Activated T-cell treated with anti-CD3 and anti-CD28 coated beads for 4 hours (primary cell): ENCODE data around the gene GOLPH3.
A peak's percentile ranks its signal among the peaks of the same experiment; 100 is the strongest.

Experiments used
- DNase-seq: peaks from one replicate; pipeline ENCODE4 v3.0.0-alpha.2; 2020

Gene GOLPH3

DNA sequence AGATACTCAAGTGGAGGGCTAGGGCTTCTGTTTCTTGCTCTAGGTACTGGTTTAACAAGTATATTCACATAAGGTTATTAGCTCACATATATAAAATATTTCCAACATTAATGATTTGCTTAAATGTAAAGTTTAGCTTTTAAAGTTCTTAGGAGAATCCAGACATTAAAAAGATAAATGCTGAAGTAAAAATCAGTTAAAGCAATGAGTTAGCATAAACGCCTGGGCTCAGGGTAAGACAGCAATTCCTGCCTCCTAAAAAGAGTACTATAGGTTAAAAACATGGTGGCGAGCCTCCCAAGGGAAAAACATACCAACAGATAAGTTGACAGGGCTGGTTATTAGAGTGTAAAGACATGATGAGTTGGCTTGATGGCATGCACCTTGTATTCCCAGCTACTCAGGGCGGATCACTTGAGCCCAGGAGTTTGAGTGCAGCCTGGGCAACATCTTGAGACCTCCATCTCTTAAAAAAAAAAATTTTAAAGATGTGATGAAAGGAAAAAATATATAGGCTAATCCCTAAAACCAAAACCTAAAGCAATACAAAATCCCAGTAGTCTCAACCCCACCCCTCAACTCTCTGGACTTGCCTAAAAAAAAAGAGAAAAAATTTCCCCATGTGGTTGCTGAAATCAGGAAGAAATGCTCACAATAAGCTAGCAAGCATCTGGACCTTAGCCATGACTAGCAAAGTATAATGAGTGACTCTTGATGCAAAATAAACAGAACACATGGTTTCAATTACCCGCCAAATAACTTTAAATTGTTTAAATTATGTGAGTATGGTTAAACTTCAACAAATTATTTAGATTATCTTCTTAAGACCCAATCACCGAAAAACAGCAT is 3.6 kb downstream of the GOLPH3 start:
- DNase-seq, result no peak

DNA sequence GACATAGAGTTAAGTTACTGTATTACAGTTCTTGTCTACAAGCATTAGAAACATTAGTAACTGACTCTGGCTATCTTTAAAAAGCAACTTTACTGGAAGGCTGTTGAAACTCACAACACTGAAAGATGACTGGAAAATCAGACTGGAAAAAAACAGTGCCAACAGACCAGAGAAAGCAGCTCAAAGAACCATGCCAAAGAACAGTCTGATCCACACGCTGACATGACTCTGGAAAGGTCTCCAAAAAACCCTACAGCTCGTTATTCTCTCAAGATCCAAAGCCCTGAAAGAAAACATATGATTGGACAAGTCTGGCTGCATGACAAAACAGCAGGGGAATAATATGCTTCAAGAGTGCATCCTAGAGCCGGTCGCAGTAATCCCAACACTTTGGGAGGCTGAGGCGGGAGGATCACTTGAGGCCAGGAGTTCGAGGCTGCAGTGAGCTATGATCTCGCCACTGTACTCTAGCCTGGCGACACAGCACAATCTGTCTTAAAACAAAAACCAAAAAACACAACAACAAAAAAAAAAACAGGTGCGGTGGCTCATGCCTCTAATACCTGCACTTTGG is 5.6 kb downstream of the GOLPH3 start:
- DNase-seq, result no peak

DNA sequence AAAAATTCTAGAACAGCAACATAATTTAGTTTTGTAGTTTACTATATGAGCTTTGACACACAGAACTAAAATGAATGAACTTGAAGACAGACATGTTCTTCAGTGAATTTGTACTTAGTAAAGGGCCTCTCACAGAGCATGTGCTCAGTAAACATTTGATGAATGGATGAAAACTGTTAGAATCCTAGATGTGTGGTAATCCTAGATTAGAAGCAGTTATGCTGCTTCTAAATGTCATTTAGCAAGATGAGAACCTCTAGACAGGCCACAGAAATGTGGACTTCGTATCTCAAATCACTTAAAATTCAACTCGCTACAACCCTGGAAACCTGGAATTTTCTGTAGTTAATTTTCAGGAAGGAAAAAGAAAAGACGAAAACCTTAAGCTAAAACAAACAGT is 8.5 kb downstream of the GOLPH3 start:
- no peak for DNase-seq

DNA sequence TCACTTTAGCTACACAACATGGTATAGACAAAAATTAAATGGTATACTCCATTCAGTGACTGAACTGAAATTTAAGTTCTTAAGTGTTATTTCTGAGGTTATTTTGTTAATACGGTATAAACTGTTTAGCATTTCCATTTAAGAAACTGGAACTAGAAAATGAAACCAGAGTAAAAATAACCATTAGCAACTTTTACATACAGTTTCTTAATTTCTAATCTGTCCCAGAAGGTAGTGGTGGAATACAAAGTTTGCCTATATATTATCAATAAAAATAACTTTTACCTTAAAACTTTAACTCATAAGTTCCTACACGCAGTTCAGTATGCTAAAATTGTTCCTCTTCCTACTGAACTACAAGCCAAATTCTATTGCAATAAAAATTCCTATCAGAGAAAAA is 10.3 kb downstream of the GOLPH3 start:
- DNase-seq, result no peak

DNA sequence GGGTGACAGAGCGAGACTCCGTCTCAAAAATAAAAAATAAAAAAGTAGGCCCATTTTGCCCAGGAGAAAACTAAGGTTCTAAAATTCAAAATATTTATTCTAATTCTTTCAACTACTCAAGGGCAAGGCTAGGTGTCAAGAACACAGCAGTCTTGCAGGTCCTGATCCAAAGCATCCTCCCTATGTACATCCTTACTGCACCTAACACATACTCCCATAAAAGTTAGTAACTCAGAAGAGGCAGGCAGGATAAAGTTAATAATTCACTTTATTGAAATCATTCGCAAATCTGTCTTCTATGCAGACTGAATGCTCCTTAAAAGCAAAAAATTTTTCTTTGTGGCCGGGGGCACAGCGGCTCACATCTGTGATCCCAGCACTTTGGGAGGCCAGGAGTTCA is 11.1 kb downstream of the GOLPH3 start:
- no peak for DNase-seq

DNA sequence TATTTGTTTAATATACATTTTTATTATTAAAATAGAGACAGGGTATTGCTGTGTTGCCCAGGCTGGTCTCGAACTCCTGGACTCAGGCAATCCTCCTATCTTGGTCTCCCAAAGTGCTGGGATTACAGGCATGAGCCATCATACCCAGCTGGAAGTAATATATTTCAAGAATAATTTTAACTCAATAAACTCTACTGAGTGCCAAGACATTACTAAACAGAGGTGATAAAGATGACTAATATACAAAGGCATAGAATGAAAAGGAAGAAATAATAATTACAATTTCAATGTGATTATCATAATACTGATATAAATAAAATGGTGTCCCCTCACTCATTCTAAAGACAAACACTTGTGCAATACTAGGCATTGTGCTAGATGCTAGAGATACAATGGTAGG is 13.9 kb downstream of the GOLPH3 start:
- no peak for DNase-seq

DNA sequence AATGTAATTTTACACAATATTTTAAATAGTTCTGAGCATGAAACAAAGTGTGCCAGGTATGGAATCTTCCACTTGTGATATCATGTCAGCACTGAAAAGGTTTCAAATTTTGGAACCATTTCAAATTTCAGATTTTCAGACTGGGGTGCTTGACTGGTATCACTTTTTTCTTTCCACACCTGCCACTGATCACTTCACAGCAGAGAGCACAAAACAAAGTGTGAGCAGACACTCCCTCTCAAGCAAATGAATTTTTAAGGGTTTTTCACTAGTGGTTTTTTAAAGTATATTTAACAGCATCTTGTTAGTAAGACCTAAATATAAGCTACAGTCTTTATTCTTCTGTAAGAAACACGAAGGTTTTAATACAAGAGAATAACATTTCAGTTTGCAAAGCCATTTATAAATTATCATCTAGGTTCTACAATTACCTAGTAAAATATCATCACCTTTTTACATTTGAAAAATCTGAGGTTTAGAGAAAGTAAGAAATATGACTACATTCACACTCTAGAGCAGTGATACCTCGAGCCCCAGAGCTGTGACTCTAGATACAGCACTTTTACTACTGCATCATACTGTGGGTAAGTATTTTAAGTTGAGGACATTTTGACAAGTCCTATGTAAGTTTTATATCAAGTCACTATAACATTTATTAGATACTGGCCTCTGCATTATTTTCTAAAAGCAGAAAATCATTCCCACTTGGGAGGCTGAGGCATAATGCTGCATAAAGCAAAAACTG is 14.6 kb downstream of the GOLPH3 start:
- no peak for DNase-seq

DNA sequence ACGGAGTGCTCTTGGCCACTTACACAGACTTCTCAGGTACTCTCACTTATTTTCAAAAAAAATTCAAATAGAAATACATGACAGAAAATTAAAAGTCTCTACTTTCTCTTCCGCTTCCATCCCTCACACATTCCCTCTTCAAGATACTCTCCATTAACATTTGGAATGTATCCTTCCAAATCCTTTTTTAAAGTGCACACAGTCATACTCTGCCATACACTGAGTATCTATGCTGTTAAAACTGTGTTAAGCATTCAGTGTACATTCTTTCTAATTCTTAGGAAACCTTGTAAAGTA is 15.5 kb downstream of the GOLPH3 start:
- no peak for DNase-seq

DNA sequence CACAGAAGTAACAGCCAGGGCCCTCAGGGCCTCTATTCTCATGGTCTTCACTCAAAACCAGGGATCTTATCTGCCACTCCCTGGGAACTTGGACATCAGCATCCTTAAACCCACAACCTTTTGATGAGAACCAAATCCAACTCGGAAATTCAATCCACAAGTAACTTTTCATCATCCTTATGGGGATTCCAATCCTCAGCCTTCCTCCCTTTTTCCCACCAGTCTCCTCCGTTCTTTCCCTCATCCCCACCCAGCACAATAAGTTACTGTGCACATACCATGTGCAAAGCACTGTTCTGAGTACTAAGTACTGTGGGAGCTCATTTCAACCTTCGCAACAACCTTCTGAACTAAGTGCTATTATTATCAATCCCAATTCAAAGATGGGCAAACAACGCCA is 17.0 kb downstream of the GOLPH3 start:
- DNase-seq, result no peak

DNA sequence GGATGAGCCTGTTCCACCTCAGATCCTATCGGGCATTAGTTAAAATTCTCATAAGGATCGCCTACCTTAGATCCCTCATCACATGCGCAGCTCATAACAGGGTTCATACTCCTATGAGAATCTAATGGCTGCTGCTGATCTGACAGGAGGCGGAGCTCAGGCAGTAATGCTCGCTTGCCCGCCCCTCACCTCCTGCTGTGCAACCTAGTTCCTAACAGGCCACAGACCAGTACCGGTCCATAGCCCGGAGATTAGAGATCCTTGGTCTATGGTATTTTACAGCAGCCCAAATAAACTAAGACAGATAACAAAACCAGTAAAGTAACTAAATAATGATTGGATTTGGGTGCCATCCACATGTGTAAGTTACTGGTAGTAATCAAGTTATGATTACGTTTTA is 17.5 kb downstream of the GOLPH3 start:
- no peak for DNase-seq

DNA sequence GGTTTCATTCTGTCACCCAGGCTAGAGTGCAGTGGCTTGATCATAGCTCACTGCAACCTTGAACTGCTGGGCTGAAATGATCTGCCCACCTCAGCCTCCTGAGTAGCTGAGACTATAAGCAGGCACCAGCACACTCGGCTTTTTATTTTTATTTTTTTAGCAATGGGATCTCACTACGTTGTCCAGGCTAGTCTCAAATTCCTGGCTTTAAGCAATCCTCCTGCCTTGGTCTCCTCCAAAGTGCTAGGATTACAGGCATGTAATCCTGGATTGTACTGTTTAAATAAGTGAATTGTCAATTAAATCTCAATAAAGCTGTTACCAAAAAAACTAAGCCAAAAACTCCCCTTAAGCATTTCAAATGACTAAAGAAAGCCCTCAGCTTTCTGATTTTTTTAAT is 18.9 kb downstream of the GOLPH3 start:
- DNase-seq, result no peak

DNA sequence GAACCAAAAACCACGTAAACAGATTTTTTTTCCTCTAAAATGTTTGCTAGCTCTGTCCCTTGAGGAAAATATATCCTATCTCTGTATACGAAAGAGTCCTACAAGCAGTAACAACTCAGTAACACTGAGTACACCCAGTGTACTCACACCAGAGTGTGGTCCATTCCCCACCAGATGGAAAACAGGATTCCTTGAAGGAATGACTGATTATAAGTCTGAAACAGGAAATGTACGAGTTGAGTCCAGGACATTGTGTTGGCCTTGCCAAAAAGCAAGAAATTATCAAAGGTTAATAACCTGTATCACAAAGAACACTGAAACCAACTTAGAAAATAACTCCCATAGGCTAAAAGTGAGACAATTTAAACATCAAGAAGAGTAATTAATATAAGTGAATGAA is 20.4 kb downstream of the GOLPH3 start:
- DNase-seq, result no peak

DNA sequence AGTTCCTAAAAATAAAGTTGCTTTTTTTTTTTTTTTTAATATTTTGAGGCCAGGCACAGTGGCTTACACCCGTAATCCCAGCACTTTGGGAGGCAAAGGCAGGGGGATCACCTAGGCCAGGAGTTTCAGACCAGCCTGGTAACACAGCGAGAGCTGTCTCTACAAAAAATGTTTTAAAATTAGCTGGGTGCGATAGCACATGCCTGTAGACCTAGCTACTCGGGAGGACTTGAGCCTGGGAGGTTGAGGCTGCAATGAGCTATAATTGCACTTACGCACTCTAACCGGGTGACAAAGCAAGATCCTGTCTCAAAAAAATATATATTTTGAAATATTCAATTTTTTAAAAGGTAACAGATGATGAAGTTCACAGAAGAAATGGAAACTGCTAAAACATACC is 22.9 kb downstream of the GOLPH3 start:
- no peak for DNase-seq

DNA sequence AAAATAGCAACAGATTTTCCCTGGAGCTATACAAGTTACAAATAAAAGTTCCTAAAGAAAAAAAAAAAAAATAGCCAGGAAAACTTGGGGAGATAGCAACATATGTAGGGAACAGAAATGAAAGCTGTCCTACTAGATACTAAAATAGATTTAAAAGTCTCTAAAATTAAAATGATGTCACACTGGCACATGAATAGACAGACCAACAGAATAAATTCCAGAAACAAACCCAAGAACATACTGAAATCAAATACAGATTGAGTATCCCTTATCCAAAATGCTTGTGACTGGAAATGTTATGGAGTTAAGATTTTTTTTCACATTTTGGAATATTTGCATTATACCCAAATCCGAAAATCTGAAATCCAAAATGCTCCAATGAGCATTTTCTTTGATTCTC is 23.8 kb downstream of the GOLPH3 start:
- DNase-seq, result no peak

DNA sequence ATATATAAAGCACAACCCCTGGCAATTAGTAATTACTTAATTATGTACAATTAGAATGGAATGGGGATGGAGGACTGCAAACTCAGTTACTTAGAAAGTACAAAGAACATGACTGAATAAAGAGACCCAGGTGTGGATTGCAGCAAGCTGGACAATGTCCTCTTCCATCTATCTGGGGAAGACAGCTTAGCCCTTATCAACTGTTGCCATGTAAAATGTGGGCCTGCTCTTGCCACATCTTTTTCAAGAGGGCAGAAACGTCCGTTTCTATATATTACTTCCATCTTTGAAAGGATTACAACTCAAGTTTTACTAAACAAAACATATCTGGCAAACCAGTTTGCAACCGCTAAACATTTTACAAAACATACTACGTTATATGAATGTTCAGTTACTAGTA is 26.2 kb downstream of the GOLPH3 start:
- no peak for DNase-seq

DNA sequence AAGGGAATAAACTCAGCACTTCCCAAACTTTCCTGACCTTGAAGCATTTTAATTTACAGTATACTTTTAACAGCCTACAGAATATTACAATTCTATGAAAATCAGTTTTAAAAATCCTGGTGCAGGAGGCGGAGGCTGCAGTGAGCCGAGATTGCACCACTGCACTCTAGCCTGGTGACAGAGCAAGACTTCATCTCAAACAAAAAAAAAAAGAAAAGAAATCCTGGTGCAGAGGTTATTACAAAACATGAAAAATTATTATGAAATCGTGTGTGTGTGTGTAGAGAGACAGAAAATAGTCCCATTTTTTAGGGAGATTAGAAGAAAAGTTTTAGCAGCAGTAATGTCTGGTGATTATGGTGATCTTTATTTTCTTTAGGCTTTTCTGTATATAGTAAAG is 26.9 kb downstream of the GOLPH3 start:
- no peak for DNase-seq

DNA sequence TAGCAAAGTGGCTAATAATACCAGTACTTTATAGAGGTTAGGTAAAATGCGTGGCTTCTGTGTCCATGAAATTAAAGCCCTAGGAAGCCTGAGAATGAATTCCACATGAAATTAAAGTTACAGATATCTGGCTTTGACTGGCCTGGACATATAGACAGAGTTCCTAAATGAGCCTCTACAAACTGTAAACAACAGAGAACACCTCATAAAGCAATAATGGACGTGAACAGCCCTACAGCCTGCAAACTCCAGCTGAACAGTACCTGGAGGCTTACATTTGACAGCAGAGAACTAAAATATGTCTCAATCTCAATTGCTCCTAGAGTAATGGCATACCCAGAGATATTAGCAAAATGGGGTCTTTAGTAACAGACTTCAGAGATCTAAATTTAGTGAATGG is 28.7 kb downstream of the GOLPH3 start:
- no peak for DNase-seq

DNA sequence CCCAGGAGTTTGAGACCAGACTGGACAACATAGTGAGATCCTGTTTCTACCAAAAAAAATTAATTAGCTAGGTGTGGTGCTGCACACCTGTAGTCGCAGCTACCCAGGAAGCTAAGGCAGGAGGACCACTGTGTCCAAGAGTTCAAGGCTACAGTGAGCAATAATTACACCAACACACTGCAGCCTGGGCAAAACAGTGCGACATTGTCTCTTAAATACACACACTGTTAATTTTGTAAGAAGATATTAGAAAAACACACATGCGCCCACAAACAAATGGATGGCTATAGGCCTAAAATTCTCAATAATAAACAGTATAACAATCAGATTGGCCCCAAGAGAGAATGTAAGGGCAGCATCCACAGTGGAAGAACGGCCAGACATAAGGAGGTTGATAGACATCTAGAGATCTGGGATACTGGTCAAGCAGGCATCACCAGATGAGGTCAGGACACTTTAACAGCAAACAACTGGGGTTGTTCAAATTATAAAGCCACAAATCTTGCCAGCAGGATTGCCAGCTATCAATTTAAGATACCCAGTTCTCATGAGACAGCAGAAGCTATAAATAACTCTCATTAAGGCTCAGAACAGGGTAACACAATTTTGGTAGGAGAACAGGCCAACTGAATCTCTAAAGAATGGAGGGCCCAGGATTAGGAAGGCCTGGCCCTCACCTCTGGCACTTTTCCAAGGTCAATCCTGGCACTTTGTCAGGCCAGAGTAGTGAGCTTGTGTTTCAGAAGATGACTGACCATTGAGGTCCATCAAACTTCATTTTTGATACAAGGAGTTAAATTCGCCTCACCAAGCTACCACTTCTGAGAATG is 29.5 kb downstream of the GOLPH3 start:
- DNase-seq, result no peak

DNA sequence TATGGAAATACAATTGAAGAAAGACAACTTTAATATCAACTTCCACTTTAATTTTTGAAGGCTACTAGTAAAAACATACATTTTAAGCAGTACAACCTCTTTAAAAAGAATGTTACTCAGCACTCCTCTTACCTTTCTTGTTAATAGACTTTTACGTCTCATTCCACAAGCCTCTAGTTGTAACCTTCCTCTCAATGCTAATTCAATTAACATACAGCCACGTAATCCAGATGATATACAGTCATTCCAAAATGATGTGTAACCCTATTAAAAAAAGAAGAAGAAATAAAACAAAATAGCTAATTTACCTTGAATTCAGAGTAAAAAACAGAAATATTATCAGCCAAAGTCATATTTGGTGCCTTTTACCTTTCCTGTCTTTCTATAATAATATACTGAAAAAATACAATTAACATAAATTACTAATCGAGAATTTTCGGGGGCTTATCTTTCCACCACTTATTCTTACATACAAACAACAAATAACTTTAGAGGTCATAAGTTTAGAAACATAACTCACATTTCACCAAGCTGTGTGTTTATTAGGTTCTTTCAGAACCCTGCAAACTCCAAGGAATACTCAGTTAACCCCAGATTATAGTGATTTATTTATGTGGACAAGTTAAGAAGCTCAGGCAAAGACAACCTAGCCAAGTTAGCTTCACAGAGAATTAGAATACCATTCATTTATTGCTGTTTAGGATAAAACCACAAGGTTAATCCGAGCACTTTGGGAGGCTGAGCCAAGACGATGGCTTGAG is 30.3 kb downstream of the GOLPH3 start:
- no peak for DNase-seq

DNA sequence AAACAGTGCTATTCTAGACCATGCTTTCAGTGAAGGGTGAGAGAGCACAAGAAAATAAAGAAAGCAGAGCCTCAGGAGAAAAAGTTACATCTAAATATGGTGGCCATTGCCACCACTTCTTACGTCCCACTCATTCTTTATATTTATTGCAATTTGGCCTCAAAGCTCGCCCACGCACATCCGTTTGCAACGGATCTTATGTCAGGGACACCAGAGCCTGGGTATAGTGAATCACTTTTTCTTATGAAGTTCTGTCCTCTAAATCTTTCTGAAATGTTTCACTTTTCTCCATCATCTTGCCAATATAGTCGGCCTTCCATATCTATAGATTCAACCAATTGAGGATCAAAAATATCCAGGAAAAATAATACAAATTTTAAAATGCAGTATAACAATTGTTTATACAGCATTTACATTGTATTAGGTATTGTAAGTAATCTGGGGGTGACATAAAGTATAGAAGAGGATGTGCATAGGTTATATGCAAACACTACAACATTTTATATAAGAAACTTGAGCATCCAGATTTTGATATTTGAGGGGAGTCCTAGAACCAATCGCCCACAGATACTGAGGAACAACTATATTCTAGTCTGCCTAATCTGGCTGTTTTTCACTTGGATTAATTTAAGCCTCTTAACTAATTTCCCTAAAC is 35.2 kb downstream of the GOLPH3 start:
- peak; percentile 48 for DNase-seq

DNA sequence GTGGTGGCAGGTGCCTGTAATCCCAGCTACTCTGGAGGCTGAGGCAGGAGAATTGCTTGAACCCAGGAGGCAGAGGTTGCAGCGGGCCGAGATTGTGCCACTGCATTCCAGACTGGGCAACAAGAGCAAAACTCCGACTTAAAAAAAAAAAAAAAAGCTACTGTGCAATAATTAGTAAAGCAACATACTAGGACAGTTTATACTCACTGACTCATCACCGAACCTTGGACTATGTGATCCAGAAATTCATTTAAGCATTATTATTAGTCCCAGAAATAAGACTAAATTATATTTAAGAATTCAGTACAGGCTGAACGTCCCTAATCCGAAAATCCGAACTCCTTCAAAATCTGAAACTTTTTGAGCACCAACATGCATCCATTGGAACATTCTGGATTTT is 37.8 kb downstream of the GOLPH3 start:
- DNase-seq, result no peak

DNA sequence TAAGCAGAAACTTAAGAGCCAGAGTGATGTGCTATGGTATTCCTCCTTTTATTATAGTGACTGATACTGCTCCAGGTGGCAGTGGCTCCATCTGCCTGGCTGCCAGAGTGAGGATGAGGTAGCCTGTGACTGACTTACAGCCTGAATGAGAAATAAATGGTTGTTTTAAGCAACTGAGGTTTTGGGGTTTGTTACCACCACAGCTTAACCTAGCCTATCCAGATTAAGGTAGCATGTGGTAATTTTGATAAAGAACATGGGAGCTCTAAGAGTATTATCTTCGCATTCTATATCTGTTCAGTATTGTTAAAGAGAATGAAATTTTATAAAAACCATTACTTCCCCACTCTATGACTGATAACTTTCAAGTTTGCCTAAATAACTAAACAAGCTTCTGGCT is 39.0 kb downstream of the GOLPH3 start:
- DNase-seq, result no peak
